Mucosa of descending colon (tissue), 3 donors: ENCODE data around the gene PLK3. TPM values are rescaled to one million over a fixed set of nuclear protein-coding genes. Genes with fewer than 3 reads are reported as not detected.
"Not testable (repeated sequence)": the region's sequence is repeated elsewhere in the genome, so short reads cannot be mapped to it uniquely, and the experiment has no call there.

Source experiments
- ATAC-seq: fragments of 200-7000 bp; cut with Tn5 transposase; one replicate; pipeline ENCODE4 v1.9.1; 2020; ENCODE audit warnings: mild to moderate bottlenecking, moderate library complexity
- DNase-seq, 3 donors: peaks; one replicate each; pipeline ENCODE4 v3.0.0-alpha.2; 2020
- H3K36me3 ChIP-seq: fragments of 200-600 bp; one replicate; pipeline ENCODE4 v1.8.0; 2021; ENCODE audit warnings: low read depth, mild to moderate bottlenecking
- H3K4me1 ChIP-seq: fragments of 200-600 bp; one replicate; pipeline ENCODE4 v1.8.0; 2021; ENCODE audit warnings: low read depth, mild to moderate bottlenecking
- H3K4me3 ChIP-seq: fragments of 200-600 bp; one replicate; pipeline ENCODE4 v1.8.0; 2021; ENCODE audit warnings: mild to moderate bottlenecking
- H3K9me3 ChIP-seq: fragments of 200-600 bp; one replicate; pipeline ENCODE4 v1.8.0; 2021; ENCODE audit warnings: mild to moderate bottlenecking
- CTCF ChIP-seq: fragments of 200-600 bp; IDR thresholded peaks from one replicate; pipeline ENCODE4 v1.8.0; 2022; ENCODE audit warnings: antibody characterized with exemption, mild to moderate bottlenecking
- intact Hi-C, 2 donors: fragments of 100-400 bp; cut with DNase I in 1 of 2; cut with micrococcal nuclease in 1 of 2; formaldehyde crosslinking; loops; one replicate each; pipeline versions ENCODE4 v1.11.0 to v1.11.1; 2022; cut with DNase I, micrococcal nuclease
- total RNA-seq, 3 donors: library from RNA; stranded (reverse); fragmentation: NEBNext Ultra II Directional in 2 of 3; extraction: Animal tissue kit (Norgen Biotek cat#: 25700) in 2 of 3; gene quantifications; one replicate each; pipeline versions ENCODE4 v1.2.1 to v1.2.4, GENCODE V29; 2021 to 2023
- donor health status: DM: no; HTN: no; CAD: no; lungs with moderate emphysema.
- donor health status: DM: no; HTN: no; CAD: no.
- donor health status: DM: no; HTN: yes; CAD: no.

Gene PLK3
- total RNA-seq, 3 donors from 2014 or later = 6.4 to 14.5 (median 12.0) TPM

GRCh38 chr1:44810101-44810761 is 10.1 kb downstream of the PLK3 start:
- Histone ChIP-seq H3K4me3 (no peak overlapping the region), H3K9me3 (no peaks in the 10 kb centered on the region), H3K4me1 (peaks cover 48% of the 10 kb centered on the region), H3K36me3 (no peaks in the 10 kb centered on the region)
- TF ChIP-seq CTCF = no peak
- DNase-seq (peak in 2 of 3 donors; percentile 57 to 78), ATAC-seq (no peak)
- intact Hi-C loops = no loop called here

DNA sequence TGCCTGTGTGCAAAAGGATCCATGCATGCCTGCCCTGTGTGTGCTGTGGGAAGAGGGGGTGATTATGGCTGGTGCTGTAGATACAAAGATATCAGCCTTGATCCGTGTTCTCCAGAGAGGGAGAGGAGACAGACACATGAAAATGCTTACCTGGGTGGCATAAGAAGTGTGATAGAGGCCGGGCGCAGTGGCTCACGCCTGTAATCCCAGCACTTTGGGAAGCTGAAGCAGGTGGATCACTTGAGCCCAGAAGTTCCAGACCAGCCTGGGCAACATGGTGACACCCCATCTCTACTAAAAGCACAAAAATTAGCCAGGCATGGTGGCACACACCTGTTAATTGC is 10.6 kb downstream of the PLK3 start:
- DNase-seq = peak in 2 of 3 donors; percentile 22 to 30

GRCh38 chr1:44811234-44811633 is 11.1 kb downstream of the PLK3 start:
- H3K9me3 ChIP-seq = no peaks in the 10 kb centered on the region
- peaks cover 46% of the 10 kb centered on the region for H3K4me1 ChIP-seq
- intact Hi-C loops = no loop called here
- no peak for TF ChIP-seq CTCF
- peak in 1 of 3 donors; percentile 20 for DNase-seq
- ATAC-seq = no peak
- no peaks in the 10 kb centered on the region for H3K36me3 ChIP-seq
- H3K4me3 ChIP-seq = no peak overlapping the region

More for the DNA sequence above, 10.6 kb downstream of the PLK3 start:
- H3K4me1 ChIP-seq = peaks cover 48% of the 10 kb centered on the region
- H3K4me3 ChIP-seq, H3K9me3 ChIP-seq, ATAC-seq, intact Hi-C loops, H3K36me3 ChIP-seq: not testable (repeated sequence)

- no peak for TF ChIP-seq CTCF
- ATAC-seq = peak; percentile 1
- peak in 1 of 3 donors; percentile 70 for DNase-seq
- no peaks in the 10 kb centered on the region for H3K9me3 ChIP-seq
- no peaks in the 10 kb centered on the region for H3K36me3 ChIP-seq
- peaks cover 29% of the 10 kb centered on the region for H3K4me1 ChIP-seq
- no peak overlapping the region for H3K4me3 ChIP-seq
- intact Hi-C loops = no loop called here
Measured at GRCh38 chr1:44812822-44813543, 12.8 kb downstream of the PLK3 start.

DNA sequence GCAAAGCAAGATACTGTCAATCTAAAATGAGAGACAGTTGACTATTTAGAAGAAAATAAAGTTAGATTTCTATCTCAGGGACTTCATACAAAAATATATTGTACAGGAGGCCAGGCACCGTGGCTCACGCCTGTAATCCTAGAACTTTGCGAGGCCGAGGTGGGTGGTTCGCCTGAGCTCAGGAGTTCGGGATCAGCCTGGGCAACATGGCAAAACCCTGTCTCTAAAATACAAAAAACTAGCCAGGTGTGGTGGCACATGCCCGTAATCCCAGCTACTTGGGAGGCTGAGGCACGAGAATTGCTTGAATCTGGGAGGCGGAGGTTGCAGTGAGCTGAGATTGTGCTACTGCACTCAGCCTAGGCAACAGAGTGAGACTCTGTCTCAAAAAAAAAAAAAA is 15.7 kb downstream of the PLK3 start:
- H3K4me3 ChIP-seq, H3K36me3 ChIP-seq, intact Hi-C loops, ATAC-seq, H3K9me3 ChIP-seq, H3K4me1 ChIP-seq: not testable (repeated sequence)
- peak in 2 of 3 donors; percentile 12 to 25 for DNase-seq

DNA sequence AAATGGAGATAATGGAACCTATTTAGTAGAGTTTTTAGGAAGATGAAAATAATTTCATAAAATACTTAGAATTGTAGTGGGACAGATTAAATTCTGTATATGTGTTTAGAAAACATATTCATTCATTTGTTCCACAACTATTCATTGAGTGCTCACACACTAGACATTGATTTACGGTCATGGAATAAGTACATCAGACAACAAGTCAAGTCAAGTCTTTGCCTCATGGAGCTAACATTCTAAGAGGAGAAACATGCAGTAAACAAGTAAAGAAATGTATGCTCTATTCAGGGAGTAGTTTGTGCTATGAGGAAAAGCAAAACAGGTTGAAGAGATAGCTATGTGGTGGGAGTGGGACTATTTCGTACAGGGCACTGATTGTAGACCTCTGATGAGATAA is 17.1 kb downstream of the PLK3 start:
- Histone ChIP-seq H3K4me3 (no peak overlapping the region), H3K9me3 (no peaks in the 10 kb centered on the region), H3K4me1 (peaks cover 8% of the 10 kb centered on the region), H3K36me3 (no peaks in the 10 kb centered on the region)
- TF ChIP-seq CTCF = no peak
- intact Hi-C loops = no loop called here
- DNase-seq (no peak), ATAC-seq (no peak)
